Measurements from ENCODE around the gene RFX4.

- TF ChIP-seq, protein P1, sequence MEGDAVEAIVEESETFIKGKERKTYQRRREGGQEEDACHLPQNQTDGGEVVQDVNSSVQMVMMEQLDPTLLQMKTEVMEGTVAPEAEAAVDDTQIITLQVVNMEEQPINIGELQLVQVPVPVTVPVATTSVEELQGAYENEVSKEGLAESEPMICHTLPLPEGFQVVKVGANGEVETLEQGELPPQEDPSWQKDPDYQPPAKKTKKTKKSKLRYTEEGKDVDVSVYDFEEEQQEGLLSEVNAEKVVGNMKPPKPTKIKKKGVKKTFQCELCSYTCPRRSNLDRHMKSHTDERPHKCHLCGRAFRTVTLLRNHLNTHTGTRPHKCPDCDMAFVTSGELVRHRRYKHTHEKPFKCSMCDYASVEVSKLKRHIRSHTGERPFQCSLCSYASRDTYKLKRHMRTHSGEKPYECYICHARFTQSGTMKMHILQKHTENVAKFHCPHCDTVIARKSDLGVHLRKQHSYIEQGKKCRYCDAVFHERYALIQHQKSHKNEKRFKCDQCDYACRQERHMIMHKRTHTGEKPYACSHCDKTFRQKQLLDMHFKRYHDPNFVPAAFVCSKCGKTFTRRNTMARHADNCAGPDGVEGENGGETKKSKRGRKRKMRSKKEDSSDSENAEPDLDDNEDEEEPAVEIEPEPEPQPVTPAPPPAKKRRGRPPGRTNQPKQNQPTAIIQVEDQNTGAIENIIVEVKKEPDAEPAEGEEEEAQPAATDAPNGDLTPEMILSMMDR (IDR thresholded peaks at IDR 0.05; ENCODE audit: low read length): no peak
- TF ChIP-seq EZH2phosphoT487 (IDR thresholded peaks at IDR 0.05; ENCODE audit: low read length) (no peak), EZH2 (optimal IDR thresholded peaks at IDR 0.05; ENCODE audit: low read depth, low read length) (no peak)
Measured at GRCh38 chr12:106801167-106801708, 218.4 kb downstream of the RFX4 start.

Data from MM.1S (cell line).